K562 (cell line): Measurements from ENCODE around the gene TLCD1. TPM values are rescaled to one million over a fixed set of nuclear protein-coding genes. Genes with fewer than 3 reads are reported as not detected.
A peak's percentile ranks its signal among the peaks of the same experiment; 100 is the strongest.

Source experiments
- ARHGAP35 ChIP-seq: fragments of 450-650 bp; IDR thresholded peaks from 2 replicates; pipeline ENCODE4 v1.6.1; 2018; ENCODE audit not compliant: partially characterized antibody
- ARID1B ChIP-seq: fragments of 450-650 bp; IDR thresholded peaks from 2 replicates; pipeline ENCODE4 v1.6.1; 2016; ENCODE audit warnings: antibody characterized with exemption, mild to moderate bottlenecking, inconsistent platforms
- ARID3B ChIP-seq: fragments of 250-450 bp; sonication (Bioruptor Pico); IDR thresholded peaks from 2 replicates; pipeline ENCODE4 v1.4.0; 2020; ENCODE audit warnings: borderline replicate concordance
- ATF1 ChIP-seq, 2 experiments: fragments of 450-650 bp in 1 of 2; IDR thresholded peaks; 2 replicates each; pipeline ENCODE4 v1.6.1; 2016; ENCODE audit warnings: missing compliant biosample characterization in 1 of 2, missing genetic modification characterization in 1 of 2
- ATF4 ChIP-seq: fragments of 450-650 bp; formaldehyde crosslinking; IDR thresholded peaks from 2 replicates; pipeline ENCODE4 v1.4.0; 2022; ENCODE audit warnings: mild to moderate bottlenecking, moderate library complexity
- CBX3 ChIP-seq, 2 experiments: IDR thresholded peaks; 1 replicate in 1 of 2; 2 replicates in 1 of 2; pipeline ENCODE4 v1.6.1; 2012; ENCODE audit warnings: inconsistent platforms in 2 of 2, low read length in 2 of 2, borderline replicate concordance in 1 of 2, control low read depth in 1 of 2
- CREB1 ChIP-seq, 2 experiments: sonication (generic) in 1 of 2; formaldehyde crosslinking in 1 of 2; IDR thresholded peaks; 2 replicates each; pipeline versions ENCODE4 v1.6.1 to v1.8.0; 2012 to 2022; ENCODE audit warnings: inconsistent platforms in 1 of 2, mild to moderate bottlenecking in 1 of 2, missing genetic modification reagents in 1 of 2, moderate library complexity in 1 of 2
- CSDE1 ChIP-seq, 2 experiments: fragments of 450-650 bp; IDR thresholded peaks; 2 replicates each; pipeline ENCODE4 v1.6.1; 2016; ENCODE audit warnings: mild to moderate bottlenecking in 1 of 2
- CTCFL ChIP-seq: IDR thresholded peaks from 2 replicates; pipeline ENCODE4 v1.6.1; 2011; ENCODE audit warnings: borderline replicate concordance, low read depth, mild to moderate bottlenecking, moderate library complexity, low read length; ENCODE audit not compliant: insufficient read depth, poor library complexity, severe bottlenecking
- GATAD2B ChIP-seq: fragments of 450-650 bp; IDR thresholded peaks from 2 replicates; pipeline ENCODE4 v1.6.1; 2017; ENCODE audit warnings: mild to moderate bottlenecking, borderline replicate concordance
- HMGXB4 ChIP-seq: sonication (generic); formaldehyde crosslinking; IDR thresholded peaks from 2 replicates; pipeline ENCODE4 v1.8.1; 2023; ENCODE audit warnings: mild to moderate bottlenecking, missing genetic modification reagents
- NCOR1 ChIP-seq: fragments of 450-650 bp; IDR thresholded peaks from 2 replicates; pipeline ENCODE4 v1.6.1; 2016; ENCODE audit warnings: mild to moderate bottlenecking, moderate library complexity
- NUFIP1 ChIP-seq: fragments of 450-650 bp; IDR thresholded peaks from 2 replicates; pipeline ENCODE4 v1.6.1; 2018; ENCODE audit not compliant: partially characterized antibody
- PHB ChIP-seq: fragments of 250-450 bp; sonication (Bioruptor Pico); IDR thresholded peaks from 2 replicates; pipeline ENCODE4 v1.5.0; 2021
- PHB2 ChIP-seq: fragments of 450-650 bp; IDR thresholded peaks from 2 replicates; pipeline ENCODE4 v1.6.1; 2017; ENCODE audit warnings: low read depth
- RBM14 ChIP-seq: fragments of 200-400 bp; formaldehyde crosslinking; IDR thresholded peaks from 2 replicates; pipeline ENCODE4 v1.6.1; 2018; ENCODE audit warnings: low read depth, mild to moderate bottlenecking, low read length, moderate library complexity, borderline replicate concordance; ENCODE audit not compliant: insufficient read depth
- RBM39 ChIP-seq: fragments of 200-400 bp; formaldehyde crosslinking; optimal IDR thresholded peaks from 2 replicates; pipeline ENCODE3; 2018; ENCODE audit warnings: low read depth, low read length
- RHOXF2B ChIP-seq: fragments of 250-450 bp; sonication (Bioruptor Pico); conservative IDR thresholded peaks from 2 replicates; pipeline ENCODE4 v1.5.1; 2021
- RNF219 ChIP-seq: fragments of 250-450 bp; sonication (Bioruptor Pico); IDR thresholded peaks from 2 replicates; pipeline ENCODE4 v1.5.0; 2022; ENCODE audit warnings: mild to moderate bottlenecking
- ZKSCAN1 ChIP-seq: fragments of 150-350 bp; IDR thresholded peaks from 2 replicates; pipeline ENCODE4 v1.6.1; 2016; ENCODE audit warnings: low read depth, low read length
- ZNF551 ChIP-seq: fragments of 250-450 bp; sonication (Bioruptor Pico); IDR thresholded peaks from 2 replicates; pipeline ENCODE4 v1.5.0; 2021; ENCODE audit warnings: mild to moderate bottlenecking, moderate library complexity
- polyA plus RNA-seq, 8 experiments: library from polyadenylated mRNA; depleted of rRNA in 4 of 8; stranded (reverse) in 5 of 8; unstranded in 3 of 8; fragments of >200 nt; fragmentation: Nextera tagmentation in 2 of 8; fragmentation: Illumina TruSeq in 1 of 8; extraction: Ambion mirVana in 2 of 8; extraction: Trizol in 1 of 8; gene quantifications; 2 replicates each; pipeline versions ENCODE4 v1.2.1 to v1.2.3, GENCODE V29; 2011 to 2014; ENCODE audit warnings: inconsistent platforms in 1 of 8, missing spikeins in 1 of 8
- total RNA-seq, 7 experiments: library from RNA; depleted of rRNA in 6 of 7; stranded (reverse); fragments of >200 nt in 6 of 7; fragmentation: Illumina TruSeq in 2 of 7; extraction: Trizol in 2 of 7; gene quantifications; 2 replicates each; pipeline versions ENCODE4 v1.2.1 to v1.2.3, GENCODE V29; 2011 to 2021; ENCODE audit warnings: low replicate concordance in 1 of 7

Gene TLCD1
- total and polyA plus RNA-seq, 9 of the 15 experiments (the other 6 are each of a cell fraction or from before 2014, with no cell fraction given) = 6.8 to 37.7 (median 21.7) TPM

GRCh38 chr17:28725166-28725659 is 820 bp downstream of the TLCD1 start (continued):
- no peak for TF ChIP-seq ARID3B
- no peak for TF ChIP-seq PHB2
- TF ChIP-seq RBM14 = no peak
- TF ChIP-seq RNF219 = no peak
- peak; percentile 60; the same call in 1 of the 2 replicates for TF ChIP-seq RHOXF2B (CRISPR knock-in tag)
- no peak for TF ChIP-seq GATAD2B
- no peak for TF ChIP-seq CREB1 (IDR thresholded peaks at IDR 0.05)
- no peak for TF ChIP-seq CREB1 (CRISPR knock-in tag; IDR thresholded peaks at IDR 0.05)
- TF ChIP-seq CTCFL = peak; percentile 60
- no peak for TF ChIP-seq HMGXB4
- no peak for TF ChIP-seq ZKSCAN1
- TF ChIP-seq CSDE1 (IDR thresholded peaks at IDR 0.05) = no peak
- TF ChIP-seq ATF4 (CRISPR knock-in tag) = no peak; the same call in 1 of the 2 replicates
- TF ChIP-seq ZNF551 (CRISPR knock-in tag) = peak; percentile 7; the same call in 1 of the 2 replicates
- TF ChIP-seq ATF1 (CRISPR knock-in tag; IDR thresholded peaks at IDR 0.05) = no peak
- no peak for TF ChIP-seq ATF1 (tag; IDR thresholded peaks at IDR 0.05)
- no peak for TF ChIP-seq NUFIP1
- no peak for TF ChIP-seq ARHGAP35
- TF ChIP-seq CBX3 (IDR thresholded peaks at IDR 0.05; ENCODE audit: borderline replicate concordance in 1 of 2, low read length in 2 of 2) = peak in 1 of 2 experiments; percentile 34; a peak in 1 of 3 replicates
- TF ChIP-seq RBM39 = no peak
- TF ChIP-seq NCOR1 = no peak
- TF ChIP-seq PHB (CRISPR knock-in tag) = no peak
- TF ChIP-seq ARID1B = no peak
